Measurements from ENCODE around the gene VAMP3. TPM values are rescaled to one million over a fixed set of nuclear protein-coding genes. Genes with fewer than 3 reads are reported as not detected.

The VAMP3 gene
- total and polyA plus RNA-seq, 9 donors = 50.4 to 220 (median 93.5) TPM

- Histone ChIP-seq H3K9me3 (no peaks in the 10 kb centered on the region), H3K27ac (peak overlapping the region; percentile 59 to 73), H3K27me3 (no peaks in the 10 kb centered on the region), H3K36me3 (no peaks in the 10 kb centered on the region), H3K4me1 (ENCODE audit: insufficient read depth) (peaks cover 7% of the 10 kb centered on the region), H3K4me3 (peak overlapping the region; percentile 98)
- intact Hi-C loops (cut with DNase I) = no loop called here
- no peak for DNase-seq
- 12 to 18% (median 12%) methylated on average over 12 of the region's 12 CpGs for WGBS, 3 donors
- no peak for TF ChIP-seq POLR2A (IDR thresholded peaks at IDR 0.05)
- no peak for TF ChIP-seq EP300 (IDR thresholded peaks at IDR 0.05)
- TF ChIP-seq CTCF (IDR thresholded peaks at IDR 0.05) = no peak
These were observed 765 bp downstream of the VAMP3 start for GRCh38 chr1:7771823-7772299.

GRCh38 chr1:7777591-7777990 lies 6.5 kb downstream of the VAMP3 start:
- 72 to 76% (median 75%) methylated on average over 3 of the region's 3 CpGs for WGBS, 3 donors
- intact Hi-C loops (cut with DNase I) = no loop called here
- Histone ChIP-seq H3K27ac (no peak overlapping the region), H3K36me3 (no peaks in the 10 kb centered on the region), H3K4me1 (ENCODE audit: insufficient read depth) (no peaks in the 10 kb centered on the region), H3K27me3 (no peaks in the 10 kb centered on the region), H3K4me3 (no peak overlapping the region), H3K9me3 (no peaks in the 10 kb centered on the region)
- TF ChIP-seq EP300 (IDR thresholded peaks at IDR 0.05) = no peak
- no peak for TF ChIP-seq CTCF (IDR thresholded peaks at IDR 0.05)
- no peak for TF ChIP-seq POLR2A (IDR thresholded peaks at IDR 0.05)
- no peak for DNase-seq

- Histone ChIP-seq H3K4me3 (no peak overlapping the region), H3K27me3 (no peaks in the 10 kb centered on the region), H3K9me3 (no peaks in the 10 kb centered on the region), H3K36me3 (no peaks in the 10 kb centered on the region), H3K4me1 (ENCODE audit: insufficient read depth) (peaks cover 2% of the 10 kb centered on the region), H3K27ac (no peak overlapping the region)
- intact Hi-C loops (cut with DNase I) = no loop called here
- TF ChIP-seq EP300 (IDR thresholded peaks at IDR 0.05) (no peak), POLR2A (IDR thresholded peaks at IDR 0.05) (no peak)
- DNase-seq = no peak
- WGBS, 3 donors = 91 to 95% (median 94%) methylated on average over 4 of the region's 4 CpGs
These were observed 7.1 kb downstream of the VAMP3 start for GRCh38 chr1:7778133-7778628.

- no peak for DNase-seq
- intact Hi-C loops (cut with DNase I) = no loop called here
- Histone ChIP-seq H3K4me3 (no peak overlapping the region), H3K27ac (no peak overlapping the region), H3K27me3 (no peaks in the 10 kb centered on the region), H3K9me3 (no peaks in the 10 kb centered on the region), H3K4me1 (ENCODE audit: insufficient read depth) (peaks cover 7% of the 10 kb centered on the region), H3K36me3 (no peaks in the 10 kb centered on the region)
- TF ChIP-seq POLR2A (IDR thresholded peaks at IDR 0.05) = no peak
- no peak for TF ChIP-seq EP300 (IDR thresholded peaks at IDR 0.05)
- TF ChIP-seq CTCF (IDR thresholded peaks at IDR 0.05) = no peak
- 85 to 89% (median 88%) methylated on average over 9 of the region's 9 CpGs for WGBS, 3 donors
These were observed 9.9 kb downstream of the VAMP3 start for GRCh38 chr1:7780976-7781375.

GRCh38 chr1:7781501-7781900 lies 10.4 kb downstream of the VAMP3 start:
- Histone ChIP-seq H3K27me3 (no peaks in the 10 kb centered on the region), H3K36me3 (no peaks in the 10 kb centered on the region), H3K9me3 (no peaks in the 10 kb centered on the region), H3K4me3 (no peak overlapping the region), H3K27ac (no peak overlapping the region), H3K4me1 (ENCODE audit: insufficient read depth) (peaks cover 7% of the 10 kb centered on the region)
- intact Hi-C loops (cut with DNase I) = no loop called here
- 77 to 84% (median 79%) methylated on average over 7 of the region's 7 CpGs for WGBS, 3 donors
- no peak for DNase-seq
- TF ChIP-seq CTCF (IDR thresholded peaks at IDR 0.05) = no peak
- no peak for TF ChIP-seq EP300 (IDR thresholded peaks at IDR 0.05)

Data from ovary (tissue), 9 donors.